Measurements from ENCODE around the gene TDP1.

TDP1 gene

DNA sequence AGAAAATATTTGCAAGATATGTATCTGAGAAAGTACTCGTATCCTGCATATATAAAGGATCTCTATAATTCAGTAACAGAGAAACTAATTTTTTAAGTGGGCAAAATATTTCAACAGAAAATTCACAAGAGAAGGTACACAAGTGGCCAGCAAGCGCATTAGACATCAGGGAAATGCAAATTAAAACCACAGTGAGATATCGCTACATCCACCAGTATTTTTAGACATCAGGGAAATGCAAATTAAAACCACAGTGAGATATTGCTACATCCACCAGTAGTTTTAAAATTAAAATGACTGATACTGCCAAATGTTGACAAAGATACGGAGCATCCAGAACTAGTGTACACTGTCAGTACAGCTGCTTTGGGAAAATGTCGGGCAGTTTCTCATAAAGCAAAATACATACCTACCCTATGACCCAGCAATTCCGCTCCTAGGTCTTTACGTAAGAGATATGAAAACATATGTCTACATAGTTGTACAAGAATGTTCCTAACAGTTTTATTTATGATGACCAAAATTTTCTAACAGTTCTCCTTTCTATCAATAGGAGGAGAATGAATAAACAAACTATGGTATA is 103.2 kb downstream of the TDP1 start:
- ATAC-seq = no peak
- no peak for TF ChIP-seq OSR1 (CRISPR knock-in tag; IDR thresholded peaks at IDR 0.05)
- no peak for TF ChIP-seq TOX (CRISPR knock-in tag; IDR thresholded peaks at IDR 0.05; ENCODE audit: borderline replicate concordance)
- TF ChIP-seq ZNF8 (CRISPR knock-in tag; IDR thresholded peaks at IDR 0.05) = no peak
- TF ChIP-seq ISL1 (CRISPR knock-in tag; IDR thresholded peaks at IDR 0.05) = no peak
- TF ChIP-seq GLIS3 (CRISPR knock-in tag; IDR thresholded peaks at IDR 0.05) = no peak
- no peak for TF ChIP-seq PPARA (CRISPR knock-in tag; IDR thresholded peaks at IDR 0.05; ENCODE audit: borderline replicate concordance)
- TF ChIP-seq TCF4 (CRISPR knock-in tag; IDR thresholded peaks at IDR 0.05; ENCODE audit: borderline replicate concordance) = no peak
- TF ChIP-seq CSDC2 (CRISPR knock-in tag; IDR thresholded peaks at IDR 0.05) = no peak
- TF ChIP-seq ESRRG (CRISPR knock-in tag; IDR thresholded peaks at IDR 0.05) = no peak
- TF ChIP-seq PATZ1 (CRISPR knock-in tag; IDR thresholded peaks at IDR 0.05; ENCODE audit: borderline replicate concordance) = no peak
- TF ChIP-seq SNAI2 (CRISPR knock-in tag; IDR thresholded peaks at IDR 0.05) = no peak
- no peak for TF ChIP-seq RARB (CRISPR knock-in tag; IDR thresholded peaks at IDR 0.05)
- no peak for TF ChIP-seq BACH2 (CRISPR knock-in tag; IDR thresholded peaks at IDR 0.05; ENCODE audit: borderline replicate concordance)
- TF ChIP-seq, protein P1, sequence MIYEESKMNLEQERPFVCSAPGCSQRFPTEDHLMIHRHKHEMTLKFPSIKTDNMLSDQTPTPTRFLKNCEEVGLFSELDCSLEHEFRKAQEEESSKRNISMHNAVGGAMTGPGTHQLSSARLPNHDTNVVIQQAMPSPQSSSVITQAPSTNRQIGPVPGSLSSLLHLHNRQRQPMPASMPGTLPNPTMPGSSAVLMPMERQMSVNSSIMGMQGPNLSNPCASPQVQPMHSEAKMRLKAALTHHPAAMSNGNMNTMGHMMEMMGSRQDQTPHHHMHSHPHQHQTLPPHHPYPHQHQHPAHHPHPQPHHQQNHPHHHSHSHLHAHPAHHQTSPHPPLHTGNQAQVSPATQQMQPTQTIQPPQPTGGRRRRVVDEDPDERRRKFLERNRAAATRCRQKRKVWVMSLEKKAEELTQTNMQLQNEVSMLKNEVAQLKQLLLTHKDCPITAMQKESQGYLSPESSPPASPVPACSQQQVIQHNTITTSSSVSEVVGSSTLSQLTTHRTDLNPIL (CRISPR knock-in tag; IDR thresholded peaks at IDR 0.05; ENCODE audit: low read depth) = no peak

DNA sequence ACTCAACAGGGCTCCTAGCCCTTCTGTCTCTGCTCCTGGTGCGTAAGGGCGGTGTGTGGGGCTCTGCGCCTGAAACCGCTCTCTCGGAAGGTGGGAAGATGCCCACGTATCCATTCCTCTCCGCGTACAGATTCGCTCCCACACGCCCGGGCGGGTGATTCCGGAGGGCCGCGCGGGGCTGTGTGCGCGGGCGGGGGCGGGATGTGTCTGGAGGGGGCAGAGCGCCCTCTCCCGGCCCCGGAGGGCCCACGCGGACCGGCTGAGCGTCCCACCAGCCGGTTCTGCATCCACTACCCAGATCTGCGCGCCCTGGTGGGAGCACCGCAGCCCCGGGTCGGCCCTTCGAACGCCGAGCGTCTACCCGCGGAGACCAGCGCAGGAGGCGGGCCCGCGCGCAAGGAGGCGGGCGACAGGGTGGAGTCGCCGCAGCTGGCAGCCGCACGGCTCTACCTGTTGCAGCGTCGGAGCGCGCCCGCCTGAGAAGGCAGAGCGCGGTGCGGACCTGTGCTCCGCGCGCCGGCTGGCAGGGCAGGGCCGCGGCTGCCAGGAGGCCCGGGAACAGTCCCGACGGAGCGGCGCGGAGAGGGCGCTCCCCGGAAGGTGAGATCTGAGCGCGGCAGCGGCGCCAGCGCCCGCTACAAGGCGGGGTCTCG is 104.7 kb downstream of the TDP1 start:
- TF ChIP-seq OSR1 (CRISPR knock-in tag; IDR thresholded peaks at IDR 0.05) (no peak), SNAI2 (CRISPR knock-in tag; IDR thresholded peaks at IDR 0.05) (no peak), CSDC2 (CRISPR knock-in tag; IDR thresholded peaks at IDR 0.05) (no peak), GLIS3 (CRISPR knock-in tag; IDR thresholded peaks at IDR 0.05) (no peak), PATZ1 (CRISPR knock-in tag; IDR thresholded peaks at IDR 0.05; ENCODE audit: borderline replicate concordance) (no peak), ISL1 (CRISPR knock-in tag; IDR thresholded peaks at IDR 0.05) (no peak), ARNTL (CRISPR knock-in tag; IDR thresholded peaks at IDR 0.05; ENCODE audit: borderline replicate concordance, low read depth) (no peak), TCF4 (CRISPR knock-in tag; IDR thresholded peaks at IDR 0.05; ENCODE audit: borderline replicate concordance) (no peak), ZNF8 (CRISPR knock-in tag; IDR thresholded peaks at IDR 0.05) (no peak)
- TF ChIP-seq, protein P2, sequence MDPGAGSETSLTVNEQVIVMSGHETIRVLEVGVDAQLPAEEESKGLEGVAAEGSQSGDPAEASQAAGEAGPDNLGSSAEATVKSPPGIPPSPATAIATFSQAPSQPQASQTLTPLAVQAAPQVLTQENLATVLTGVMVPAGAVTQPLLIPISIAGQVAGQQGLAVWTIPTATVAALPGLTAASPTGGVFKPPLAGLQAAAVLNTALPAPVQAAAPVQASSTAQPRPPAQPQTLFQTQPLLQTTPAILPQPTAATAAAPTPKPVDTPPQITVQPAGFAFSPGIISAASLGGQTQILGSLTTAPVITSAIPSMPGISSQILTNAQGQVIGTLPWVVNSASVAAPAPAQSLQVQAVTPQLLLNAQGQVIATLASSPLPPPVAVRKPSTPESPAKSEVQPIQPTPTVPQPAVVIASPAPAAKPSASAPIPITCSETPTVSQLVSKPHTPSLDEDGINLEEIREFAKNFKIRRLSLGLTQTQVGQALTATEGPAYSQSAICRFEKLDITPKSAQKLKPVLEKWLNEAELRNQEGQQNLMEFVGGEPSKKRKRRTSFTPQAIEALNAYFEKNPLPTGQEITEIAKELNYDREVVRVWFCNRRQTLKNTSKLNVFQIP (CRISPR knock-in tag; IDR thresholded peaks at IDR 0.05; ENCODE audit: borderline replicate concordance, low read depth) = no peak
- TF ChIP-seq, protein P3, sequence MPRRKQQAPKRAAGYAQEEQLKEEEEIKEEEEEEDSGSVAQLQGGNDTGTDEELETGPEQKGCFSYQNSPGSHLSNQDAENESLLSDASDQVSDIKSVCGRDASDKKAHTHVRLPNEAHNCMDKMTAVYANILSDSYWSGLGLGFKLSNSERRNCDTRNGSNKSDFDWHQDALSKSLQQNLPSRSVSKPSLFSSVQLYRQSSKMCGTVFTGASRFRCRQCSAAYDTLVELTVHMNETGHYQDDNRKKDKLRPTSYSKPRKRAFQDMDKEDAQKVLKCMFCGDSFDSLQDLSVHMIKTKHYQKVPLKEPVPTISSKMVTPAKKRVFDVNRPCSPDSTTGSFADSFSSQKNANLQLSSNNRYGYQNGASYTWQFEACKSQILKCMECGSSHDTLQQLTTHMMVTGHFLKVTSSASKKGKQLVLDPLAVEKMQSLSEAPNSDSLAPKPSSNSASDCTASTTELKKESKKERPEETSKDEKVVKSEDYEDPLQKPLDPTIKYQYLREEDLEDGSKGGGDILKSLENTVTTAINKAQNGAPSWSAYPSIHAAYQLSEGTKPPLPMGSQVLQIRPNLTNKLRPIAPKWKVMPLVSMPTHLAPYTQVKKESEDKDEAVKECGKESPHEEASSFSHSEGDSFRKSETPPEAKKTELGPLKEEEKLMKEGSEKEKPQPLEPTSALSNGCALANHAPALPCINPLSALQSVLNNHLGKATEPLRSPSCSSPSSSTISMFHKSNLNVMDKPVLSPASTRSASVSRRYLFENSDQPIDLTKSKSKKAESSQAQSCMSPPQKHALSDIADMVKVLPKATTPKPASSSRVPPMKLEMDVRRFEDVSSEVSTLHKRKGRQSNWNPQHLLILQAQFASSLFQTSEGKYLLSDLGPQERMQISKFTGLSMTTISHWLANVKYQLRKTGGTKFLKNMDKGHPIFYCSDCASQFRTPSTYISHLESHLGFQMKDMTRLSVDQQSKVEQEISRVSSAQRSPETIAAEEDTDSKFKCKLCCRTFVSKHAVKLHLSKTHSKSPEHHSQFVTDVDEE (CRISPR knock-in tag; IDR thresholded peaks at IDR 0.05) = no peak

DNA sequence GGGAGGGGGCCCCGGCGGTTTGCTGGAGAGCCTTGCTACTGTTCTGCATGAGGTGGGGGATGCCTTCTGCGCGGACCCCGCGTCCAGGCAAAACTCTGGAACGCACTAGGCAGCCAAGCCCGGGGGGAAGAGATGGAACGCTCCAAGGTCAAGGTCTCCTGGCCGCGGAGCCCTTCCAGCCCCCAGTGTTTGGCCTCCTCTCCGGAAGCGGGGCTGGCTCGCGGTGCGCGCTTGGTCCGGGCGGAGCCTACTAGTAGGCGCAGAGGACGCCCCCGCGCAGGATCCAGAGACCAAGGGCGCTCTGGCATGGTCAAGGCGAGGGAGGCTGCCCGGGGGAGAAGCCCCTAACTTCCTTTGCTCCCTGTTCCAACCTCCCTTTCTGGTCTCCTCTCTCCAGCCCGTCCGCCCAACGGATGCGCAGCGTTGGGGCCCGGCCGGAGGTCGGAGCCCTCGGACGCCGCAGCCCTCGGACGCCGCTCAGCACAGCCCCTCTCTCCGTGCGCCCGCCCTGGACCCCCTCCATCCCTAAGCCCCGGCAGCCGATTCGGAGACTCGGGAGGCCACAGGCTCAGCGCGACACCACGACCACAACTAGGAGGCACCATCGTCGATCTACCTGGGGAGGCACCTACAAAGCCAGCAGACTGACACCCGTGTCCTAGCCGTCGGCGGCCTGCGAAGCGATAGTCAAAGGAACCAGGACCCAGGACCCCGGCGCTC is 105.4 kb downstream of the TDP1 start:
- peak; percentile 11 for ATAC-seq
- TF ChIP-seq PPARA (CRISPR knock-in tag; IDR thresholded peaks at IDR 0.05; ENCODE audit: borderline replicate concordance) (no peak), TOX (CRISPR knock-in tag; IDR thresholded peaks at IDR 0.05; ENCODE audit: borderline replicate concordance) (no peak), ZFP3 (CRISPR knock-in tag; IDR thresholded peaks at IDR 0.05) (no peak), CSRNP3 (CRISPR knock-in tag; IDR thresholded peaks at IDR 0.05) (no peak), CSDC2 (CRISPR knock-in tag; IDR thresholded peaks at IDR 0.05) (no peak), PATZ1 (CRISPR knock-in tag; IDR thresholded peaks at IDR 0.05; ENCODE audit: borderline replicate concordance) (no peak), ISL1 (CRISPR knock-in tag; IDR thresholded peaks at IDR 0.05) (no peak), ZFP30 (CRISPR knock-in tag; IDR thresholded peaks at IDR 0.05) (no peak)

More for the DNA sequence above, 104.7 kb downstream of the TDP1 start:
- ATAC-seq = peak; percentile 90
